GM23338 (cell line): ENCODE data around the gene LDLRAD2.

ENCODE experiments used
- CREB1 ChIP-seq: fragments of 250-450 bp; sonication (Bioruptor Pico); IDR thresholded peaks from 2 replicates; pipeline ENCODE4 v1.5.0; 2020; ENCODE audit warnings: low read depth, mild to moderate bottlenecking, moderate library complexity
- EZH2 ChIP-seq: fragments of 200-600 bp; sonication (generic); IDR thresholded peaks from one replicate; pipeline ENCODE4 v1.8.0; 2017; ENCODE audit warnings: antibody characterized with exemption, mild to moderate bottlenecking, low read depth; ENCODE audit not compliant: unreplicated experiment
- EZH2phosphoT487 ChIP-seq: fragments of 200-600 bp; sonication (generic); IDR thresholded peaks from one replicate; pipeline ENCODE4 v1.8.1; 2018; ENCODE audit warnings: antibody characterized with exemption; ENCODE audit not compliant: unreplicated experiment
- JUNB ChIP-seq: IDR thresholded peaks from one replicate; pipeline ENCODE4 v1.6.1; 2016; ENCODE audit warnings: antibody characterized with exemption; ENCODE audit not compliant: unreplicated experiment
- POLR2AphosphoS5 ChIP-seq: IDR thresholded peaks from 2 replicates; pipeline ENCODE4 v1.6.1; 2016; ENCODE audit warnings: antibody characterized with exemption, low read depth
- TF ChIP-seq, protein P1 (sequence below), 2 experiments: fragments of 200-600 bp in 1 of 2; sonication (generic) in 1 of 2; conservative IDR thresholded peaks; 2 replicates each; pipeline versions ENCODE4 v1.5.1 to v1.6.1; 2016 to 2017; ENCODE audit warnings: antibody characterized with exemption in 2 of 2, low read depth in 2 of 2, mild to moderate bottlenecking in 2 of 2, moderate library complexity in 1 of 2
- TF ChIP-seq, protein P2 (sequence below): IDR thresholded peaks from one replicate; pipeline ENCODE4 v1.6.1; 2018; ENCODE audit warnings: antibody characterized with exemption; ENCODE audit not compliant: unreplicated experiment

DNA sequence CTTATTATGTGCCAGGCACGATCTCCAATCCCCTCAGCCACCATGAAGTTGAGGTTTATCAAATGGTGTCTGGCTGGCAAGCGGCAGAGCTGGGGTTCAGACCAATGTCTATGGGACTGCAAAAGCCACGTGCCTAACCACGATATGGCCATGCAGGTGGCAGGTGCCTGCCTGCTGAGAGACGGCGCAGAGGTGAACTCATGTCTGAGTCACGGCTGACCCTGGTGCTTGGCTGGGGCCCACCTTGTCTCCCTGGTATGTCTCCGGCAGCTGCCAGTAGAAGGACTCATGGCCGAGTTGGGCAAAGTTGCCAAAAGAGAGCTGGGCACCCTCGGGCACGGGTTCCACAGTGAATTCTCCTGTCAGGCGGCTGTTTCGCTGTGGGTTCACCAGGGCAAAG lies 59.9 kb downstream of the LDLRAD2 start:
- TF ChIP-seq POLR2AphosphoS5 (no peak), EZH2 (no peak), JUNB (no peak), EZH2phosphoT487 (no peak), CREB1 (no peak)
- TF ChIP-seq, protein P1, sequence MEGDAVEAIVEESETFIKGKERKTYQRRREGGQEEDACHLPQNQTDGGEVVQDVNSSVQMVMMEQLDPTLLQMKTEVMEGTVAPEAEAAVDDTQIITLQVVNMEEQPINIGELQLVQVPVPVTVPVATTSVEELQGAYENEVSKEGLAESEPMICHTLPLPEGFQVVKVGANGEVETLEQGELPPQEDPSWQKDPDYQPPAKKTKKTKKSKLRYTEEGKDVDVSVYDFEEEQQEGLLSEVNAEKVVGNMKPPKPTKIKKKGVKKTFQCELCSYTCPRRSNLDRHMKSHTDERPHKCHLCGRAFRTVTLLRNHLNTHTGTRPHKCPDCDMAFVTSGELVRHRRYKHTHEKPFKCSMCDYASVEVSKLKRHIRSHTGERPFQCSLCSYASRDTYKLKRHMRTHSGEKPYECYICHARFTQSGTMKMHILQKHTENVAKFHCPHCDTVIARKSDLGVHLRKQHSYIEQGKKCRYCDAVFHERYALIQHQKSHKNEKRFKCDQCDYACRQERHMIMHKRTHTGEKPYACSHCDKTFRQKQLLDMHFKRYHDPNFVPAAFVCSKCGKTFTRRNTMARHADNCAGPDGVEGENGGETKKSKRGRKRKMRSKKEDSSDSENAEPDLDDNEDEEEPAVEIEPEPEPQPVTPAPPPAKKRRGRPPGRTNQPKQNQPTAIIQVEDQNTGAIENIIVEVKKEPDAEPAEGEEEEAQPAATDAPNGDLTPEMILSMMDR (conservative IDR thresholded peaks at IDR 0.05; ENCODE audit: low read depth in 2 of 2) = no peak
- TF ChIP-seq, protein P2, sequence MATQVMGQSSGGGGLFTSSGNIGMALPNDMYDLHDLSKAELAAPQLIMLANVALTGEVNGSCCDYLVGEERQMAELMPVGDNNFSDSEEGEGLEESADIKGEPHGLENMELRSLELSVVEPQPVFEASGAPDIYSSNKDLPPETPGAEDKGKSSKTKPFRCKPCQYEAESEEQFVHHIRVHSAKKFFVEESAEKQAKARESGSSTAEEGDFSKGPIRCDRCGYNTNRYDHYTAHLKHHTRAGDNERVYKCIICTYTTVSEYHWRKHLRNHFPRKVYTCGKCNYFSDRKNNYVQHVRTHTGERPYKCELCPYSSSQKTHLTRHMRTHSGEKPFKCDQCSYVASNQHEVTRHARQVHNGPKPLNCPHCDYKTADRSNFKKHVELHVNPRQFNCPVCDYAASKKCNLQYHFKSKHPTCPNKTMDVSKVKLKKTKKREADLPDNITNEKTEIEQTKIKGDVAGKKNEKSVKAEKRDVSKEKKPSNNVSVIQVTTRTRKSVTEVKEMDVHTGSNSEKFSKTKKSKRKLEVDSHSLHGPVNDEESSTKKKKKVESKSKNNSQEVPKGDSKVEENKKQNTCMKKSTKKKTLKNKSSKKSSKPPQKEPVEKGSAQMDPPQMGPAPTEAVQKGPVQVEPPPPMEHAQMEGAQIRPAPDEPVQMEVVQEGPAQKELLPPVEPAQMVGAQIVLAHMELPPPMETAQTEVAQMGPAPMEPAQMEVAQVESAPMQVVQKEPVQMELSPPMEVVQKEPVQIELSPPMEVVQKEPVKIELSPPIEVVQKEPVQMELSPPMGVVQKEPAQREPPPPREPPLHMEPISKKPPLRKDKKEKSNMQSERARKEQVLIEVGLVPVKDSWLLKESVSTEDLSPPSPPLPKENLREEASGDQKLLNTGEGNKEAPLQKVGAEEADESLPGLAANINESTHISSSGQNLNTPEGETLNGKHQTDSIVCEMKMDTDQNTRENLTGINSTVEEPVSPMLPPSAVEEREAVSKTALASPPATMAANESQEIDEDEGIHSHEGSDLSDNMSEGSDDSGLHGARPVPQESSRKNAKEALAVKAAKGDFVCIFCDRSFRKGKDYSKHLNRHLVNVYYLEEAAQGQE = no peak
